CD4-positive, alpha-beta T cell (primary cell): Measurements from ENCODE around the gene RABIF. TPM values are rescaled to one million over a fixed set of nuclear protein-coding genes. Genes with fewer than 3 reads are reported as not detected.
"Not testable (repeated sequence)": the region's sequence is repeated elsewhere in the genome, so short reads cannot be mapped to it uniquely, and the experiment has no call there.

ENCODE experiments used
- ATAC-seq: fragments of 200-7000 bp; cut with Tn5 transposase; one replicate; pipeline ENCODE4 v1.10.0; 2022; ENCODE audit warnings: mild to moderate bottlenecking; ENCODE audit not compliant: poor library complexity
- CTCF ChIA-PET: fragments of 350-600 bp; sonication (Branson Sonifier 250); formaldehyde crosslinking; loops from one replicate; lab custom pipeline; 2021; ENCODE audit warnings: antibody characterized with exemption, inconsistent platforms; lab: Charles Lee
- POLR2A ChIA-PET: fragments of 350-600 bp; sonication (Branson Sonifier 250); formaldehyde crosslinking; loops from one replicate; lab custom pipeline; 2021; ENCODE audit warnings: antibody characterized with exemption, inconsistent platforms; lab: Charles Lee
- DNase-seq, 14 experiments: peaks; one replicate each; pipeline ENCODE4 v3.0.0-alpha.2; 2013 to 2020; ENCODE audit warnings: mixed read lengths in 2 of 14
- H3K27ac ChIP-seq, 2 donors: one replicate each; pipeline versions ENCODE4 v1.5.1 to v1.7.0; 2013; ENCODE audit warnings: low read length in 2 of 2, low read depth in 1 of 2, mild to moderate bottlenecking in 1 of 2
- H3K27me3 ChIP-seq, 2 experiments: 1 replicate in 1 of 2; 2 replicates in 1 of 2; pipeline versions ENCODE4 v1.6.1 to v1.7.0; 2013; ENCODE audit warnings: low read length in 2 of 2, control low read depth in 1 of 2, mild to moderate bottlenecking in 1 of 2, moderate library complexity in 1 of 2; ENCODE audit not compliant: insufficient read depth in 2 of 2, control insufficient read depth in 1 of 2
- H3K36me3 ChIP-seq: one replicate; pipeline ENCODE4 v1.6.1; 2013; ENCODE audit warnings: low read length, control low read depth; ENCODE audit not compliant: insufficient read depth
- H3K4me1 ChIP-seq: one replicate; pipeline ENCODE4 v1.6.1; 2013; ENCODE audit warnings: low read length, control low read depth; ENCODE audit not compliant: insufficient read depth
- H3K4me3 ChIP-seq: one replicate; pipeline ENCODE4 v1.5.1; 2013; ENCODE audit warnings: mild to moderate bottlenecking, low read length, moderate library complexity
- H3K9me3 ChIP-seq, 2 experiments: 1 replicate in 1 of 2; 2 replicates in 1 of 2; pipeline versions ENCODE4 v1.6.1 to v1.7.0; 2013; ENCODE audit warnings: low read length in 2 of 2, mild to moderate bottlenecking in 2 of 2, control low read depth in 1 of 2, moderate library complexity in 1 of 2; ENCODE audit not compliant: control insufficient read depth in 1 of 2, insufficient read depth in 1 of 2
- H3K27ac Mint-ChIP-seq: one replicate; pipeline ENCODE4 v1.8.0; 2020; ENCODE audit warnings: mixed read lengths
- H3K27me3 Mint-ChIP-seq: one replicate; pipeline ENCODE4 v1.8.0; 2021; ENCODE audit warnings: mixed read lengths
- H3K36me3 Mint-ChIP-seq: one replicate; pipeline ENCODE4 v1.8.0; 2021; ENCODE audit warnings: low read depth, mixed read lengths
- H3K4me1 Mint-ChIP-seq: one replicate; pipeline ENCODE4 v1.8.0; 2021; ENCODE audit warnings: low read depth, mixed read lengths
- H3K4me3 Mint-ChIP-seq: one replicate; pipeline ENCODE4 v1.8.0; 2020; ENCODE audit warnings: mild to moderate bottlenecking, mixed read lengths
- H3K9me3 Mint-ChIP-seq: one replicate; pipeline ENCODE4 v1.8.0; 2020; ENCODE audit warnings: mixed read lengths
- CTCF ChIP-seq: fragments of 200-600 bp; IDR thresholded peaks from one replicate; pipeline ENCODE4 v1.8.0; 2022; ENCODE audit warnings: antibody characterized with exemption, mild to moderate bottlenecking
- intact Hi-C, 2 experiments: fragments of 100-400 bp; cut with DNase I in 1 of 2; cut with micrococcal nuclease in 1 of 2; formaldehyde crosslinking; loops; one replicate each; pipeline versions ENCODE4 v1.15.1 to v1.9.0; 2023 to 2025; cut with DNase I, micrococcal nuclease
- total RNA-seq, 174 experiments: library from RNA in 2 of 174; stranded (reverse) in 2 of 174; gene quantifications; one replicate each; pipeline ENCODE4 v1.2.3 and lab custom pipeline; 2021 to 2026

RABIF gene
- total RNA-seq, 2 experiments from 2014 or later, result 9.1 to 9.2 TPM

DNA sequence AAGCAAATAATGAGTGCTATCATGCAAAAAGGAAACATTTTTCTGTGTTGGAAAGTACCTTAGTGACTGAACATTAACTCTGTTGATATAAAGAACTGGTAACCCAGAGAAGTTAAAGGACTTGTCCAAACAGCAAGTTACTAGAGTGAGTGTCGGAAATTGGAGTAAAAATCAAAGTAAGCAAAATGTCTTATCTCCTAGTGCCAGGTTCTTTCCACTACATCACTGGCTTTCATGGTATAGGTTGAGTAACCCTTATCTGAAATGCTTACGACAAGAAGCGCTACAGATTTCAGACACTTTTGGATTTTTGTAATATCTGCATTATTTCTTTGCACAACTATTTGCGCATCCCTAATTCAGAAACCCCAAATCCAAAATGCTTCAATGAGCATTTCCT lies 16.4 kb upstream of the RABIF start:
- Mint-ChIP-seq H3K4me1 (no peaks in the 10 kb centered on the region), H3K27me3 (no peaks in the 10 kb centered on the region), H3K4me3 (no peak overlapping the region), H3K36me3 (peaks cover 72% of the 10 kb centered on the region), H3K27ac (no peak overlapping the region), H3K9me3 (no peaks in the 10 kb centered on the region)
- Histone ChIP-seq H3K9me3 (no peaks in the 10 kb centered on the region), H3K27me3 (no peaks in the 10 kb centered on the region), H3K4me3 (no peak overlapping the region), H3K27ac (no peak overlapping the region), H3K4me1 (no peaks in the 10 kb centered on the region), H3K36me3 (peaks cover 50% of the 10 kb centered on the region)
- no peak for ATAC-seq
- no peak for TF ChIP-seq CTCF
- intact Hi-C loops, result no loop called here
- CTCF ChIA-PET, result interaction anchor here (0.6 kb wide), 1 partner anchor 50 kb away, joined by 3 read pairs; no protein-coding TSS in a partner anchor
- POLR2A ChIA-PET, result no interaction called here
- no peak for DNase-seq

DNA sequence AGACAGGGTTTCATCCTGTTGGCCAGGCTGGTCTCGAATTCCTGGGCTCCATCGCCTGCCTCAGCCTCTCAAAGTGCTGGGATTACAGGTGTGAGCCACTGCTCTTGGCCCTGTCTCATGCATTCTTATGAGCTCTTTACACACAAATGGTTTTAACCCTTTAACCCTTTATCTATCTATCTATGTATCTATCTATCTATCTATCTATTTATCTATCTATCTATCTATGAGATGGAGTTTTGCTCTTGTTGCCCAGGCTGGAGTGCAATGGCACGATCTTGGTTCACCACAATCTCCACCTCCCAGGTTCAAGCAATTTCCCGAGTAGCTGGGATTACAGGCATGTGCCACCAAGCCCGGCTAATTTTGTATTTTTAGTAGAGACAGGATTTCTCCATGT lies 14.9 kb upstream of the RABIF start:
- DNase-seq, H3K27me3 ChIP-seq, H3K4me3 Mint-ChIP-seq, H3K4me1 ChIP-seq, H3K9me3 ChIP-seq, H3K27me3 Mint-ChIP-seq, intact Hi-C loops, H3K4me1 Mint-ChIP-seq, ATAC-seq, H3K9me3 Mint-ChIP-seq, H3K27ac Mint-ChIP-seq, H3K27ac ChIP-seq, H3K4me3 ChIP-seq: not testable (repeated sequence)
- ChIA-PET POLR2A (interaction anchor here (0.6 kb wide), 1 partner anchor 1619 kb away, joined by 4 read pairs; no protein-coding TSS in a partner anchor), CTCF (interaction anchor here (0.6 kb wide), 1 partner anchor 133 kb away, joined by 3 read pairs; no protein-coding TSS in a partner anchor)
- peaks cover 47% of the 10 kb centered on the region for H3K36me3 ChIP-seq
- H3K36me3 Mint-ChIP-seq, result peaks cover 62% of the 10 kb centered on the region

DNA sequence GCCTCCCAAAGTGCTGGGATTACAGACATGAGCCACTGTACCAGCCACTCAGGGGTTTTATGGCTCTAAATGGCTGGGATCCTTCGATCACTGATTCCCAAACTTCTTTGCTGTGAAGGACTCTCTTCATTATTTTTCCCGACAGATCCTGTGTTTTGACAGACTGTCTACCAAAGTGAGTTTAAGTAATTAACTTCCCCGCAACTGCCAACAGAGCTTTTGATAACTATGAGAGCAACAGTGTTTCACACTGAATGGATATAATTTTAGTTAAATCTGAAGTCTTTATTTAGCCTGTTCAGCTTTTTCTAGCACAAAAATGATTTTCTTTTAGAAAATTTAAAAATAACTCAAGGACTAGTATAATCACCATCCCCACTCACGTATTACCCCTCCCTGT lies 12.6 kb upstream of the RABIF start:
- CTCF ChIA-PET, result no interaction called here
- no peak overlapping the region for H3K27ac Mint-ChIP-seq

More for the DNA sequence above, 12.6 kb upstream of the RABIF start:
- H3K4me3 Mint-ChIP-seq, result no peak overlapping the region
- Histone ChIP-seq H3K4me3 (no peak overlapping the region), H3K9me3 (no peaks in the 10 kb centered on the region), H3K36me3 (peaks cover 45% of the 10 kb centered on the region), H3K27ac (no peak overlapping the region), H3K4me1 (no peaks in the 10 kb centered on the region), H3K27me3 (no peaks in the 10 kb centered on the region)
- POLR2A ChIA-PET, result no interaction called here
- no peak for ATAC-seq
- no peaks in the 10 kb centered on the region for H3K9me3 Mint-ChIP-seq
- intact Hi-C loops, result no loop called here
- peaks cover 61% of the 10 kb centered on the region for H3K36me3 Mint-ChIP-seq
- H3K4me1 Mint-ChIP-seq, result no peaks in the 10 kb centered on the region
- no peaks in the 10 kb centered on the region for H3K27me3 Mint-ChIP-seq
- no peak for TF ChIP-seq CTCF
- DNase-seq, result no peak
